Hepatic stellate cell (primary cell): ENCODE data around the gene ADAM21.
"Not testable (repeated sequence)": the region's sequence is repeated elsewhere in the genome, so short reads cannot be mapped to it uniquely, and the experiment has no call there.

Experiments
- DNase-seq: peaks from one replicate; pipeline ENCODE4 v3.0.0; 2011; ENCODE audit warnings: low spot score

The ADAM21 gene

DNA sequence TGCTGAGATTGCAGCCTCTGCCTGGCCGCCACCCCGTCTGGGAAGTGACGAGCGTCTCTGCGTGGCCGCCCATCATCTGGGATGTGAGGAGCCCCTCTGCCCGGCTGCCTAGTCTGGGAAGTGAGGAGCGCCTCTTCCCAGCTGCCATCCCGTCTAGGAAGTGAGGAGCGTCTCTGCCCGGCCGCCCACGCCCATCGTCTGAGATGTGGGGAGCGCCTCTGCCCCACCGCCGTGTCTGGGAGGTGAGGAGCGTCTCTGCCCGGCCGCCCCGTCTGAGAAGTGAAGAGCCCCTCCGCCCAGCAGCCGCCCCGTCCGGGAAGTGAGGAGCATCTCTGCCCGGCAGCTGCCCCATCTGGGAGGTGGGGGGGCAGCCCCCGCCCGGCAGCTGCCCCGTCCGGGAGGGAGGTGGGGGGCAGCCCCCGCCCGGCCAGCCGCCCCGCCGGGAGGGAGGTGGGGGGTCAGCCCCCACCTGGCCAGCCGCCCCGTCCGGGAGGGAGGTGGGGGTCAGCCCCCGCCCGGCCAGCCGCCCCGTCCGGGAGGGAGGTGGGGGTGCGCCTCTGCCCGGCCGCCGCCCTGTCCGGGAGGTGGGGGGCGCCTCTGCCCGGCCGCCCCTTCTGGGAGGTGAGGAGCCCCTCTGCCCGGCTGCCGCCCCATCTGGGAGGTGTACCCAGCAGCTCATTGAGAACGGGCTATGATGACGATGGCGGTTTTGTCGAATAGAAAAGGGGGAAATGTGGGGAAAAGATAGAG, 25.6 kb downstream of the ADAM21 start:
- DNase-seq = not testable (repeated sequence)

DNA sequence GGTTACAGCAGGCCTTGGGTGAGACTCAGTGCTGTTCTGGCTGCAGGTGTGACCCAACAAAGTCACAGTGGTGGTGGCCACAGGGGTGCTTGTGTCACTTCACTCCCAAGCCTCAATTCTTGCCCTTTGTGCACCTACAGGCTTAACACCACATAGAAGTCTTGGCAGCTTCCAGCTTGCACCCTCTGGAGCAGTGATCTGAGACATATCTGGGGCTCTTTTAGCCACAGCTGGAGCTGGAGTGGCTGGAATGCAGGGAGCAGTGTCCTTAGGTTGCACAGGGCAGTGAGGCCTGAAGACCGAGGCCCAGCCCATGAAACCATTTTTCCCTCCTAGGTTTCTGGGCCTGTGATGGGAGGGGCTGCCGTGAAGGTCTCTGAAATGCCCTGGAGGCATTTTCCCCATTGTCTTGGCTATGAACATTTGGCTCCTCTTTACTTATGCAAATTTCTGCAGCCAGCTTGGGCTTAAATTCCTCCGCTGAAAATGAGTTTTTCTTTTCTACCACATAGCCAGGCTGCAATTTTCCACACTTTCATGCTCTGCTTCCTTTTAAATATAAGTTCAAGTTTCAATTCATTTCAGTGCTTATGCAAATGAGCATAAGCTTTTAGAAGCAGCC, 37.7 kb downstream of the ADAM21 start:
- no peak for DNase-seq

DNA sequence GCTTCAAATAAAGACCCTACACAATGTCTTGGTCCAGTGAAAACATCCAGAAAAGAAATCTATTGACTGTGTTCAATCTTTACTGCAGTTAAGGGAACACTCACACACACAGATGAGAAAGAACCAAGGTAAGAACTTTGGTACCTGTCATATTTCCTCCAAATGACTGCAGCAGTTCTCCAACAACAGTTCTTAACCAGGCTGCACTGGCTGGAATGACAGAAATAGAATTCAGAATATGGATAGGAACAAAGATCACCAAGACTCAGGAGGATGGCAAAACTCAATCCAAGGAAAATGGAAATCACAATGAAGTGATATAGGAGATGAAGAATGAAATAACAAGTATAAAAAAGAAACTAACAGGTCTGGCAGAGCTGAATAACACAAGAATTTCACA, 46.2 kb downstream of the ADAM21 start:
- no peak for DNase-seq
